Testis (tissue), 3 donors: ENCODE data around the gene CETP. TPM values are rescaled to one million over a fixed set of nuclear protein-coding genes. Genes with fewer than 3 reads are reported as not detected.
"Not testable (repeated sequence)": the region's sequence is repeated elsewhere in the genome, so short reads cannot be mapped to it uniquely, and the experiment has no call there.

Experiments
- DNase-seq: peaks from one replicate; pipeline ENCODE4 v3.0.0-alpha.2; 2019
- H3K27ac ChIP-seq, 2 donors: fragments of 200-600 bp; sonication (generic); one replicate each; pipeline ENCODE4 v1.5.1; 2019
- H3K27me3 ChIP-seq: fragments of 200-600 bp; sonication (generic); one replicate; pipeline ENCODE4 v1.5.1; 2019
- H3K36me3 ChIP-seq: fragments of 200-600 bp; sonication (generic); one replicate; pipeline ENCODE4 v1.5.1; 2017; ENCODE audit warnings: low read depth; ENCODE audit errors: missing control alignments
- H3K4me1 ChIP-seq: fragments of 200-600 bp; sonication (generic); one replicate; pipeline ENCODE4 v1.5.1; 2019
- H3K4me3 ChIP-seq, 2 donors: fragments of 200-600 bp; sonication (generic); one replicate each; pipeline ENCODE4 v1.5.1; 2017 to 2019
- H3K9me3 ChIP-seq: fragments of 200-600 bp; sonication (generic); one replicate; pipeline ENCODE4 v1.5.1; 2017
- CTCF ChIP-seq, 3 experiments: fragments of 450-650 bp in 2 of 3; fragments of 200-600 bp in 1 of 3; sonication (generic) in 1 of 3; IDR thresholded peaks; one replicate each; pipeline ENCODE4 v1.5.1; 2016 to 2019; ENCODE audit warnings: antibody characterized with exemption in 3 of 3, mild to moderate bottlenecking in 2 of 3, moderate library complexity in 1 of 3
- POLR2A ChIP-seq: fragments of 450-650 bp; IDR thresholded peaks from one replicate; pipeline ENCODE4 v1.6.1; 2017; ENCODE audit warnings: antibody characterized with exemption, mild to moderate bottlenecking, moderate library complexity
- WGBS, 2 donors: methylation state at CpG; one replicate each; pipeline ENCODE4 v1.1.5; 2018; 5-methylcytosine and 5-hydroxymethylcytosine counted together
- intact Hi-C: fragments of 100-400 bp; cut with DNase I; formaldehyde crosslinking; loops from one replicate; pipeline ENCODE4 v1.15.1; 2023; ENCODE audit warnings: low total_unique reads
- polyA plus RNA-seq: library from polyadenylated mRNA; stranded (reverse); fragments of 350-450 nt; fragmentation: Illumina TruSeq; extraction: RNeasy Lipid Tissue Mini Kit (QIAGEN cat#74804); gene quantifications from one replicate; pipeline ENCODE4 v1.2.3, GENCODE V29; 2014; ENCODE audit warnings: low read depth, low replicate concordance; ENCODE audit not compliant: insufficient read depth
- total RNA-seq, 2 donors: library from RNA; depleted of rRNA; stranded (reverse); fragments of >200 nt; gene quantifications; one replicate each; pipeline ENCODE4 v1.2.3, GENCODE V29; 2016

Gene CETP
- total and polyA plus RNA-seq, 3 donors from 2014 or later: 0.24 to 0.69 (median 0.50) TPM

- DNase-seq: no peak
- Histone ChIP-seq H3K4me1 (peaks cover 10% of the 10 kb centered on the region), H3K27me3 (no peaks in the 10 kb centered on the region), H3K36me3 (no peaks in the 10 kb centered on the region), H3K27ac (no peak overlapping the region), H3K4me3 (no peak overlapping the region), H3K9me3 (no peaks in the 10 kb centered on the region)
- no peak for TF ChIP-seq CTCF (IDR thresholded peaks at IDR 0.05)
- TF ChIP-seq POLR2A: no peak
- intact Hi-C loops: no loop called here
- 94 to 98% methylated on average over 6 of the region's 6 CpGs for WGBS, 2 donors
Measured at GRCh38 chr16:56984639-56985038, 22.9 kb downstream of the CETP start.

DNA sequence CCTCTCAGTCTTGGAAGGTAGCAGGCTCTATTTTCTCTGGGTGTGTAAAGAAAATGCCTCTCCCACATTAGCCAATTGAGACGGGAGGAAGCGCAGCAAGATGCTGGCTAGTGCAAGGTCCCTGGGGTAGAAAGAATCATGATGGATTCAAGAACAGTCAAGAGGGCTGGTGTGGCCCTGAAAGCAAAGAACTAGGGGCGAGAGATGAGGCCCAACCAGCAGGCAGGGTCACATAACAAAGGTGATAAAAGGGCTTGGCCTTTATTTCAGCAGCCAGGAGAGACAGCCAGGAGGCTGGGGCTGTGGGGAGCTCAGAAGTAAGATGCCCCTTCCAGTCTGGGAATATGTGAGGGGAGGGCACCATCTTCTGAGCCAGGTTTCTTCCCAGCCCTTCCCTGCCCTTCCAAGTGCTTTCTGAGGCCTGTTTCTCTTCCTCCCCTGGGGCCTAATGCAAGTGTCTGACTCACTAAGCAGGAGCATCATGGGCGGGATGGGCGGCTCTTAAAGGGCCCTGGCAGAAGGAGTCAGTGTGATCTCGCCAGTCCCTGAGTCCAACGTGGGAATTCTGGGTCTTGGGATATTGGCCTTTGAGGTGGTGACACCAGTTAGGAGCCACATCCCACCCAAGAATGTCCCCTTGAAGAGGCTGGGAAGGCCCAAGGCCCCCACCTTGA is 23.7 kb downstream of the CETP start:
- WGBS, 2 donors: 69 to 75% methylated on average over 3 to 7 of the region's 7 CpGs
- intact Hi-C loops: no loop called here
- peak overlapping the region in 1 of 2 donors; percentile 30 for H3K27ac ChIP-seq
- no peak for TF ChIP-seq CTCF (IDR thresholded peaks at IDR 0.05)
- no peak for TF ChIP-seq POLR2A
- no peaks in the 10 kb centered on the region for H3K36me3 ChIP-seq
- H3K4me1 ChIP-seq: peaks cover 18% of the 10 kb centered on the region
- DNase-seq: peak; percentile 54
- H3K4me3 ChIP-seq: no peak overlapping the region
- no peaks in the 10 kb centered on the region for H3K27me3 ChIP-seq
- no peaks in the 10 kb centered on the region for H3K9me3 ChIP-seq

GRCh38 chr16:56985962-56986360 is 24.2 kb downstream of the CETP start:
- Histone ChIP-seq H3K36me3 (no peaks in the 10 kb centered on the region), H3K4me3 (no peak overlapping the region), H3K27ac (peak overlapping the region in 1 of 2 donors; percentile 30), H3K9me3 (no peaks in the 10 kb centered on the region), H3K27me3 (no peaks in the 10 kb centered on the region), H3K4me1 (peaks cover 22% of the 10 kb centered on the region)
- TF ChIP-seq CTCF (IDR thresholded peaks at IDR 0.05): no peak
- no peak for TF ChIP-seq POLR2A
- no peak for DNase-seq
- 74% methylated on average over 2 of the region's 2 CpGs; no CpG with 5 or more reads in 1 of the 2 donors for WGBS, 2 donors
- intact Hi-C loops: no loop called here

- DNase-seq: no peak
- H3K27me3 ChIP-seq: no peaks in the 10 kb centered on the region
- peaks cover 22% of the 10 kb centered on the region for H3K4me1 ChIP-seq
- no peak for TF ChIP-seq POLR2A
- WGBS, 2 donors: 59 to 100% methylated on average over 1 of the region's 1 CpG
- H3K9me3 ChIP-seq: no peaks in the 10 kb centered on the region
- H3K4me3 ChIP-seq: no peak overlapping the region
- H3K36me3 ChIP-seq: no peaks in the 10 kb centered on the region
- no peak overlapping the region for H3K27ac ChIP-seq
- intact Hi-C loops: no loop called here
Measured at GRCh38 chr16:56986361-56986760, 24.6 kb downstream of the CETP start.

- H3K4me1 ChIP-seq: peaks cover 22% of the 10 kb centered on the region
- H3K27ac ChIP-seq: not testable (repeated sequence)
Measured at GRCh38 chr16:56986908-56987307, 25.2 kb downstream of the CETP start.

DNA sequence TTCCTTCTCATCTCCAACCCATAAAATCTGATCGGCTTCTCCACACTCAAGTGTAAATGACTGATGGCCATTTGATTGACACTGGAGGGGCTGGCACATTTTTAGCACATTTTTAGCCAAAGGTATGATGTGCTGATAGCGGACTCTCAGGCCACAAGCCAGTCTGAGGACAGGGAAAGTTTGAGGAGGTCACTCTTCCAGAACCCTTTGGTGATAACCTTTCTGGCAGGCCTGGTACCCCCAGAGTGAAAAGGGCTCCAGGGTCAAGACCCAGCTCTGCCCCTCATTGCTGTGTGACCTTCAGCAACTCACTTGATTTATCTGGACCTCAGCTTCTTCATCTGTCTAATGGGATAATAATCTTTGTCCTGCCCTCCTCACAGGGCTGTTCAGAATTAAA is 25.9 kb downstream of the CETP start:
- H3K4me3 ChIP-seq: no peak overlapping the region
- H3K27ac ChIP-seq: no peak overlapping the region
- H3K36me3 ChIP-seq: no peaks in the 10 kb centered on the region
- no peaks in the 10 kb centered on the region for H3K27me3 ChIP-seq
- intact Hi-C loops: no loop called here
- peaks cover 22% of the 10 kb centered on the region for H3K4me1 ChIP-seq
- TF ChIP-seq CTCF (IDR thresholded peaks at IDR 0.05): no peak
- no peak for TF ChIP-seq POLR2A
- WGBS, 2 donors: 91 to 94% methylated on average over 2 of the region's 2 CpGs
- no peaks in the 10 kb centered on the region for H3K9me3 ChIP-seq
- no peak for DNase-seq

More at GRCh38 chr16:56986908-56987307, 25.2 kb downstream of the CETP start:
- H3K27me3 ChIP-seq, H3K9me3 ChIP-seq, intact Hi-C loops, DNase-seq, H3K36me3 ChIP-seq, H3K4me3 ChIP-seq: not testable (repeated sequence)
- 94 to 95% methylated on average over 4 of the region's 4 CpGs for WGBS, 2 donors
